HCEC 1CT (cell line): ENCODE data around the gene ATP2C2.

Source experiments
- DNase-seq: peaks from one replicate; pipeline ENCODE4 v3.0.0-alpha.2; 2017

The ATP2C2 gene

GRCh38 chr16:84479716-84480450, 111.5 kb downstream of the ATP2C2 start:
- no peak for DNase-seq

DNA sequence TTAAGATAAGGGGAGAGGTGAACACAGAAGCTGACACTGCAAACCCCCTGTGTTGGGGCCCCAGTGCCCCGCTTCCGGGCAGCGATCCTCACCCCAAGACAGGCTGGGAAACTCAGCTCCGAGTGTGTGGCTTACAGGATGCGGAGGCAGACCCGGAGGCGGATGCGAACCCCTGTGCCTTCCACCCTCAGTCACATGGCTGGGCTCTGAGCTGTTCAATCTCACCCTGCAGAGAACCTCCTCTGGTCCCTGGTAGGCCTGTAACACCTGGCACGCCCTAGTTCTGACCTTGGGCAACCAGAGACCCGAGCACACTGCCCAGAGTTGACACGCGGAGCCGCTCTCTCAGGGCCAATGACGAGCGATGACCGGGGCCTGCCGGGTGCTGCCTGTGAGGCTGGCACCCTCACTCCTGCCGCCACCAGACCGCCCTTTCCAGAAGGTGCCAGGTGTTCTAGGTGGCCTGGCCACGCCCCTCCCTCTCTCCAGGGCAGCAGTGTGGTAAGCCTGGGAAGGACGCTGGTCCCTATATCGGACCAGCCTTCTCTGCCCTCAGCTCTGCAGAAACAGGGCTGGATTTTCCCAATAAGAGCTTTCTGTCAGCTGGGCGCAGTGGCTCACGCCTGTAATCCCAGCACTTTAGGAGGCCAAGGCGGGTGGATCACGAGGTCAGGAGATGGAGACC, 112.9 kb downstream of the ATP2C2 start:
- no peak for DNase-seq

DNA sequence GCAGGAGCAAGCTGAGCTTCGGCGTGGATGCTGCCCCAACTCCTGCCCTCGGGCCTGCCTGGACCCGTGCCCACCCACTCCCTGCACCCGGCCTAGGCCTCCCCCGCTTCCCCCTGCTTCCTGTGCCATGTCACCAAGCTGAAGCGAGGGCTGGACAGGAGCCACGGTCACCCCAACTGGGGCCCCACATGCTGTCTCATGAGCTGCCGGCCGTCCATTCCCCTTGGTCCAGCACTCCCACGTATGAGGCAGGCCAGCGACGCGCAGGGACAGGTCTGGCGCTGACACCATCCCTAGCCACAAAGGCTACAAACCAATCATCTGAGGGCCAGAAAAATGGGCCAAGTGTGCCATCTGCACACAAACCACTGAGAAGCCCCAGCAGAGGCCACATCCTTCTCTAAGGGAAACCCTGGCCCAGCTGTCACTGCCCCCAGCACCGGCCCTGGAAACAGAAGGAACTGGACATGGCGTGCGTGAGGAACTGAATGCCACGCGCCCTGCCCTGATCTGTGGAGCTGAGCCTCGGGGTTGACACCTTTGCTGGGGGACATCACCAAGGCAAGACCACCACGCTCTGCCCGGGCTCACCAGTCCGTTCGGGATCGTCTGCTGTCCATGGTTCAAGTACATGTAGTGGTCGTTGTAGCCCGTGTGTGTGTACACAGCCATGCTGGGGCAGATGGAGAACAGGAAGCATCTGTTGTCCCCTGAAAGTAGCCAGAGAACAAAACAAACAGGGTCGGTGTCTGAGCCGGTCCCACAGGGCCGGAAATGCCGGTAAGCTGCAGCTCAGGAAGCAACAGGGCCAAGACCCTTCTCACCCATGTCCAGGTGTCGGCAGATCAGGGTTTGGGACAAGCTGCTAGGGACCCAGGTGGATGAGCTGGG, 113.9 kb downstream of the ATP2C2 start:
- no peak for DNase-seq

GRCh38 chr16:84482951-84483881, 114.9 kb downstream of the ATP2C2 start:
- DNase-seq = no peak

DNA sequence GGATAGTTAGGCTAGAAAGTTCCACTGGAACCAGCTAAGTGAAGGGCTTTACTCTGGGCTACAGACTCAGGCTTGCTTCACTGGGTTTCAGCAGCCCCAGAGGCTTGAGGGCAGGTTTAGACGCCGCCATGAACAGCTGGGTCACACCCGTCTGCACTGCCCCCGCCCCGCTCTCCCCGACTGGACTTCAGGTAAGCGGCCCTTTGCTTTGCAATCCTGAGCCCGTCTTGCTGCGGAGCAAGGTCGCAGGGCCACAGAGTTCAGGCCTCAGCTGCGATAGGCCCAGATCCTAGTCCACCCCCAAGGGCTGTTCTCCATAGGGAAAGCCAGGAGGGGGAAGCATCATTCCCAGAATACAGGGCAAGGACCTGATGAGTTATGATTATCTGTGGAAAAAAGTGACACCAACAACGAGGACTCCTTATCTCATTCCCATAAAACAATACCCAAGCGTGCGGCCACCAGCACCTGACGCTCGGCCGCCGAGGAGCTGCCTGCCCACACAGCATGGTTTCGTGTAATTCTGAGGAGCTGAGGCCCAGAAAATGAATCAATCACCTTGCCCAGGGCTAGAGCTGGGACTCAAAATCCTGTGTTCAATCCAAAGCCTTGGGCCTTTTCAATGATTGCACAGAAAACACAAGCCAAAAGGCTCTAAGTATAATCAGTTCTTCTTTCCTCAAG, 115.7 kb downstream of the ATP2C2 start:
- DNase-seq = no peak

DNA sequence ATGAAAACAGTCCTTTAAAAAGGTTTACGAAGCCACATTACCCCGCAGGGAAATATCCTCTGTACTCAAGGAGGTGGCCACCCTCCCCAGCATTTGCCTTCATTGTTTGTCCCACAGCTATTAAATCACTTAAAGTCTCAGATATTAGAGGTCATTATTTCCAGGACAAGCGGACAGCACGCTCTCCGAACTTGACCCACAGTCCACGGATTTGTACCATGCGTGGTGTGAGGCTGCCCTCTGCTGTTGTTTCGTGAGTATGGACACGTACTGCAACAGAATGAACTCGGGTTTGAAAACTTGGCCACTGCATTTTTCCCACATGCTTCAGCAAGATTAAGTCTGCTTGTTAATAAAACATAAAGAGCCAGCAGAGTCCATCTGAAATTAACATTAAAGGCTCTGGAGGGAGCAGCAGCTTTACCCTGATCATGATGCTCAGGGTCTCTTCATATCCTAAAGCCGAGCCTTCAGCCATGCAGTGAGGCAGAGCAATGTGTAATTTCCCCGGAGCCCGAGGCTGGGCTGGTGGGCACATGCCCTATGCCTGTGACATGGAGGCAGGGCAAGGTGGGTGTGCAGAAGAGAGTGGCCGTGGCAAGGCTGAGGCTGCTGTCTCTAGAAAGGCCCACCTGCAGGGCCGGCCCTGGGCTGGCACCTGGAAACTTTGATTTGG, 116.4 kb downstream of the ATP2C2 start:
- DNase-seq = no peak

DNA sequence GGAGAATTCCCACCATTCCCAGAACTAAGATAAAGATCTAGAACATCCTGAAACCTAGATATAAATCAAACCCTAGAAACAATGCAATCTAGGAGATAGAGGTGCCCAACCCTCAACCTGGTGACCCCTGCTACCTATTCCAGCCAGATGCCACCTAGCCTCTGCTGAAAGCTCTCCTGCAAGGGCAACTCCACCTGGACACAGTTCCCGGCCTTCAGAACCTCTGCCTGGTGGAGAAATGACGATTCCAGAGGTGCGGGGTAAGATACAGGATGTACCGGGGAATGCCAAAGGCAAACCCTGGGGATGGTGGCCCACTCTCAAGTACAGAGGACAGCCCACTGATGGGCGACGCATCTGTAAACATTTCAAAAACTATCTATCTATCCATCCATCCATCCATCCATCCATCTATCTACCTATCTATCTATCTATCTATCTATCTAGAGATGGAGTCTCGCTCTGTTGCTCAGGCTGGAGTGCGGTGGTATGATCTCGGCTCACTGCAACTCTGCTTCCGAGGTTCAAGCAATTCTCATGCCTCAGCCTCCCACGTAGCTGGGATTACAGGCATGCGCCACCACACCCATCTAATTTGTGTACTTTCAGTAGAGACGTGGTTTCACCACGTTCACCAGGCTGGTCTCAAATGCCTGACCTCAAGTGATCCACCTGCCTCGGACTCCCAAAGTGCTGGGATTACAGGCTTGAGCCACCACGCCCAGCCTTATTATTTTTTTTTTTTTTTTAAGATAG, 117.1 kb downstream of the ATP2C2 start:
- no peak for DNase-seq

- DNase-seq = no peak
Observed at GRCh38 chr16:84486126-84486525, 117.8 kb downstream of the ATP2C2 start.

GRCh38 chr16:84486551-84487235, 118.4 kb downstream of the ATP2C2 start:
- no peak for DNase-seq

- no peak for DNase-seq
Observed at GRCh38 chr16:84487358-84487757, 119.0 kb downstream of the ATP2C2 start.

DNA sequence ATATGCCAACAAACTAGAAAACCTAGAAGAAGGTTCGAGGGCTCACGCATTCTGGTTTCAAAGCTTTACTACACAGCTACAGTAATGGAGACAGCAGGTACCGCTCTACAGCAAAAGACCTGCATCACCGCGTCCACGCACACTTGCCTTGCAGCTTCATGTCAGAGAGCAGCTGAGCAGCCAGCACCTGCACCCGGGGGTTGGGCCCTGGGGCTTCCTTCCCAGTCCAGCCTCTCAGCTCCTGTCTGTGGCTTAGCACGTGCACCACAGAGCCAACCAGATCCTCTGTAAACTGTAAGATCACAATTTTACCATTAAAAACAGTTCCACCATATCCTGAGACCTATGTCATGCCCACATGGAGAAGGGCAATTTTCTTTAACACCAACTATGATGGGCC, 120.8 kb downstream of the ATP2C2 start:
- DNase-seq = no peak

GRCh38 chr16:84495506-84495905, 127.2 kb downstream of the ATP2C2 start:
- DNase-seq = no peak

- no peak for DNase-seq
Observed at GRCh38 chr16:84496991-84497390, 128.7 kb downstream of the ATP2C2 start.

DNA sequence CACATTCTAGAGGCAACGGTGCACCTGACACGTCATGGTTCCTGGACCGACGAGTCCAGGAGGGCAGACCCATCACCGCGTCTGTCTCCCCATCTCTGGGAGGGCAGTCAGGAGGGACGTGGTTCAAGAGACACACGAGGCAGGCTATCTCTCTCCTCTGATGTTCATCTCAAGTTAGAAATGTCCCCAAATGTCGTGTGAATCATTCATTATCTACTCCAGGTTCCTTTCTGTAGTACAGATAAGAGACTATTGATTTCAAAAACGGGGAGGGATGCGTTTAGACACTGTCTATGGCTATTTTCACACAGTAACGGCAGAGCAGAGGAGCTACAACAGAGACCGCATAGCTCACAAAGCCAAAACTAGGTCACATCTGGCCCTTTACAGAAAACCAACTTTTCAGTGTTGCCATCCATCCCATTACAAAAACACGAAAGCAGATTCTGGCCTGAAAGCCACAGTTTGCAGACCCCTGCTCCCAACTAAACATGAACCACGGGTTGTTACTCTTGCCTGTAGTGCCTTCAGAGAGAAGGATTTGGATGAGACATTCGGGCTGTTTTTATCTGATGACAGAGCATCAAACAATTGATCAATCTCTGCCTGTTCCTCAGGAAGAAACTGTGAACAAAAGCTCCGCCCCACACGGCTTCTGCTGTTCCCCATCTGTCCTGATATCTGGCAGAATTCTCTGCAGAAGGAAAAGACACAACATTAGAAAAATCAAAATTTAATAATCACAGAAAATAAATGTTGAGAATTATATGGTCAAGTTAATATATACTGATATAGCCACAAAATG, 129.3 kb downstream of the ATP2C2 start:
- DNase-seq = no peak

- DNase-seq = no peak
Observed at GRCh38 chr16:84498223-84498610, 129.9 kb downstream of the ATP2C2 start.

GRCh38 chr16:84498859-84499620, 130.7 kb downstream of the ATP2C2 start:
- no peak for DNase-seq

GRCh38 chr16:84499638-84500037, 131.3 kb downstream of the ATP2C2 start:
- DNase-seq = no peak

DNA sequence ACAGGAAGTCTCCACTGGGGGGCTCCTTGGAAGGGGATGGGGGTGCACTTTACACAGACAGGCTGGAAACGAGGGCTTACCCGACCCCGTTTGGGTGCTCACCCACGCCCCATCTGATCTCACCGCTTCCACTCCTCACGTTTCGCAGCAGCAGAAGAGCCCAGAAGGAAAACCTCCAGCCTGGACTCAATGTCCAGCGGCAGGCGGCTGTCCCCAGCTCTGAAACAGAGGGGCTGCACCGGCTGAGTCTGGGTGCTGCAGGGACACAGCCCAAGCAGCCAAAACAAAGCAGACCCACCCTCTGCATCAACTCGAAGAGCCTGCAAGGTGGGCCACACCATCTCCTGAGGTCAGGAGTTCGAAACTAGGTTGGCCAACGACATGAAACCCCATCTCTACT, 132.2 kb downstream of the ATP2C2 start:
- DNase-seq = no peak
